CD4-positive, alpha-beta T cell (primary cell): ENCODE data around the gene GRIA3. TPM values are rescaled to one million over a fixed set of nuclear protein-coding genes. Genes with fewer than 3 reads are reported as not detected.

ENCODE experiments used
- ATAC-seq: fragments of 200-7000 bp; cut with Tn5 transposase; one replicate; pipeline ENCODE4 v1.10.0; 2022; ENCODE audit warnings: mild to moderate bottlenecking; ENCODE audit not compliant: poor library complexity
- CTCF ChIA-PET: fragments of 350-600 bp; sonication (Branson Sonifier 250); formaldehyde crosslinking; loops from one replicate; lab custom pipeline; 2021; ENCODE audit warnings: antibody characterized with exemption, inconsistent platforms; lab: Charles Lee
- POLR2A ChIA-PET: fragments of 350-600 bp; sonication (Branson Sonifier 250); formaldehyde crosslinking; loops from one replicate; lab custom pipeline; 2021; ENCODE audit warnings: antibody characterized with exemption, inconsistent platforms; lab: Charles Lee
- DNase-seq, 14 experiments: peaks; one replicate each; pipeline ENCODE4 v3.0.0-alpha.2; 2013 to 2020; ENCODE audit warnings: mixed read lengths in 2 of 14
- H3K27ac ChIP-seq, 2 donors: one replicate each; pipeline versions ENCODE4 v1.5.1 to v1.7.0; 2013; ENCODE audit warnings: low read length in 2 of 2, low read depth in 1 of 2, mild to moderate bottlenecking in 1 of 2
- H3K27me3 ChIP-seq, 2 experiments: 1 replicate in 1 of 2; 2 replicates in 1 of 2; pipeline versions ENCODE4 v1.6.1 to v1.7.0; 2013; ENCODE audit warnings: low read length in 2 of 2, control low read depth in 1 of 2, mild to moderate bottlenecking in 1 of 2, moderate library complexity in 1 of 2; ENCODE audit not compliant: insufficient read depth in 2 of 2, control insufficient read depth in 1 of 2
- H3K36me3 ChIP-seq: one replicate; pipeline ENCODE4 v1.6.1; 2013; ENCODE audit warnings: low read length, control low read depth; ENCODE audit not compliant: insufficient read depth
- H3K4me1 ChIP-seq: one replicate; pipeline ENCODE4 v1.6.1; 2013; ENCODE audit warnings: low read length, control low read depth; ENCODE audit not compliant: insufficient read depth
- H3K4me3 ChIP-seq: one replicate; pipeline ENCODE4 v1.5.1; 2013; ENCODE audit warnings: mild to moderate bottlenecking, low read length, moderate library complexity
- H3K9me3 ChIP-seq, 2 experiments: 1 replicate in 1 of 2; 2 replicates in 1 of 2; pipeline versions ENCODE4 v1.6.1 to v1.7.0; 2013; ENCODE audit warnings: low read length in 2 of 2, mild to moderate bottlenecking in 2 of 2, control low read depth in 1 of 2, moderate library complexity in 1 of 2; ENCODE audit not compliant: control insufficient read depth in 1 of 2, insufficient read depth in 1 of 2
- H3K27ac Mint-ChIP-seq: one replicate; pipeline ENCODE4 v1.8.0; 2020; ENCODE audit warnings: mixed read lengths
- H3K27me3 Mint-ChIP-seq: one replicate; pipeline ENCODE4 v1.8.0; 2021; ENCODE audit warnings: mixed read lengths
- H3K36me3 Mint-ChIP-seq: one replicate; pipeline ENCODE4 v1.8.0; 2021; ENCODE audit warnings: low read depth, mixed read lengths
- H3K4me1 Mint-ChIP-seq: one replicate; pipeline ENCODE4 v1.8.0; 2021; ENCODE audit warnings: low read depth, mixed read lengths
- H3K4me3 Mint-ChIP-seq: one replicate; pipeline ENCODE4 v1.8.0; 2020; ENCODE audit warnings: mild to moderate bottlenecking, mixed read lengths
- H3K9me3 Mint-ChIP-seq: one replicate; pipeline ENCODE4 v1.8.0; 2020; ENCODE audit warnings: mixed read lengths
- intact Hi-C, 2 experiments: fragments of 100-400 bp; cut with DNase I in 1 of 2; cut with micrococcal nuclease in 1 of 2; formaldehyde crosslinking; loops; one replicate each; pipeline versions ENCODE4 v1.15.1 to v1.9.0; 2023 to 2025; cut with DNase I, micrococcal nuclease
- total RNA-seq, 174 experiments: library from RNA in 2 of 174; stranded (reverse) in 2 of 174; gene quantifications; one replicate each; pipeline ENCODE4 v1.2.3 and lab custom pipeline; 2021 to 2026
- TF ChIP-seq, protein P1 (sequence below): fragments of 200-600 bp; IDR thresholded peaks from one replicate; pipeline ENCODE4 v1.8.0; 2022; ENCODE audit warnings: antibody characterized with exemption, mild to moderate bottlenecking

Gene GRIA3
- total RNA-seq, 2 experiments from 2014 or later, result not detected

DNA sequence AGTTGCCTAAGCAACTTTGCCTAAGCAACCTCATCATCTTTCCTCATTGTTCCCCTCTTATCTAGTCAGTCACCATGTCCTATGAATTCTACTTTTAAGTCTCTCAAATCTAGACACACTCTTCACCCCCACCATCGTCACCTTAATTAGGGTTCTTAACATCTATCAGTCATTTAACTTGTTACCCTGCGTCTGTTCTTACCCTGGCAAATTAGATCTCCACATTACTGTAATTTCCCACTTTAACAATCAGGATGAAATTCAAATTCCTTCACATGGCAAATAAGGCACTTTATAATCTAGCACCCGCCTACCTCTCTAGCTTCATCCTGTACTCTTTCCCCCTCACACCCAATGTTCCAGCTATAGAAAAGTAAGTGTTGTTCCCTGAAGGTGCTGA, 221.2 kb downstream of the GRIA3 start:
- TF ChIP-seq, protein P1, sequence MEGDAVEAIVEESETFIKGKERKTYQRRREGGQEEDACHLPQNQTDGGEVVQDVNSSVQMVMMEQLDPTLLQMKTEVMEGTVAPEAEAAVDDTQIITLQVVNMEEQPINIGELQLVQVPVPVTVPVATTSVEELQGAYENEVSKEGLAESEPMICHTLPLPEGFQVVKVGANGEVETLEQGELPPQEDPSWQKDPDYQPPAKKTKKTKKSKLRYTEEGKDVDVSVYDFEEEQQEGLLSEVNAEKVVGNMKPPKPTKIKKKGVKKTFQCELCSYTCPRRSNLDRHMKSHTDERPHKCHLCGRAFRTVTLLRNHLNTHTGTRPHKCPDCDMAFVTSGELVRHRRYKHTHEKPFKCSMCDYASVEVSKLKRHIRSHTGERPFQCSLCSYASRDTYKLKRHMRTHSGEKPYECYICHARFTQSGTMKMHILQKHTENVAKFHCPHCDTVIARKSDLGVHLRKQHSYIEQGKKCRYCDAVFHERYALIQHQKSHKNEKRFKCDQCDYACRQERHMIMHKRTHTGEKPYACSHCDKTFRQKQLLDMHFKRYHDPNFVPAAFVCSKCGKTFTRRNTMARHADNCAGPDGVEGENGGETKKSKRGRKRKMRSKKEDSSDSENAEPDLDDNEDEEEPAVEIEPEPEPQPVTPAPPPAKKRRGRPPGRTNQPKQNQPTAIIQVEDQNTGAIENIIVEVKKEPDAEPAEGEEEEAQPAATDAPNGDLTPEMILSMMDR, result no peak
- no peaks in the 10 kb centered on the region for H3K27me3 ChIP-seq
- no peak overlapping the region for H3K27ac ChIP-seq
- no peaks in the 10 kb centered on the region for H3K9me3 Mint-ChIP-seq
- no peak overlapping the region for H3K4me3 ChIP-seq
- H3K27ac Mint-ChIP-seq, result no peak overlapping the region
- ChIA-PET POLR2A (no interaction called here), CTCF (no interaction called here)
- no peak overlapping the region for H3K4me3 Mint-ChIP-seq
- no peak for ATAC-seq
- no peaks in the 10 kb centered on the region for H3K4me1 ChIP-seq
- H3K9me3 ChIP-seq, result no peaks in the 10 kb centered on the region
- intact Hi-C loops, result no loop called here
- H3K4me1 Mint-ChIP-seq, result no peaks in the 10 kb centered on the region
- H3K36me3 ChIP-seq, result no peaks in the 10 kb centered on the region
- DNase-seq, result no peak
- H3K27me3 Mint-ChIP-seq, result no peaks in the 10 kb centered on the region
- H3K36me3 Mint-ChIP-seq, result no peaks in the 10 kb centered on the region

DNA sequence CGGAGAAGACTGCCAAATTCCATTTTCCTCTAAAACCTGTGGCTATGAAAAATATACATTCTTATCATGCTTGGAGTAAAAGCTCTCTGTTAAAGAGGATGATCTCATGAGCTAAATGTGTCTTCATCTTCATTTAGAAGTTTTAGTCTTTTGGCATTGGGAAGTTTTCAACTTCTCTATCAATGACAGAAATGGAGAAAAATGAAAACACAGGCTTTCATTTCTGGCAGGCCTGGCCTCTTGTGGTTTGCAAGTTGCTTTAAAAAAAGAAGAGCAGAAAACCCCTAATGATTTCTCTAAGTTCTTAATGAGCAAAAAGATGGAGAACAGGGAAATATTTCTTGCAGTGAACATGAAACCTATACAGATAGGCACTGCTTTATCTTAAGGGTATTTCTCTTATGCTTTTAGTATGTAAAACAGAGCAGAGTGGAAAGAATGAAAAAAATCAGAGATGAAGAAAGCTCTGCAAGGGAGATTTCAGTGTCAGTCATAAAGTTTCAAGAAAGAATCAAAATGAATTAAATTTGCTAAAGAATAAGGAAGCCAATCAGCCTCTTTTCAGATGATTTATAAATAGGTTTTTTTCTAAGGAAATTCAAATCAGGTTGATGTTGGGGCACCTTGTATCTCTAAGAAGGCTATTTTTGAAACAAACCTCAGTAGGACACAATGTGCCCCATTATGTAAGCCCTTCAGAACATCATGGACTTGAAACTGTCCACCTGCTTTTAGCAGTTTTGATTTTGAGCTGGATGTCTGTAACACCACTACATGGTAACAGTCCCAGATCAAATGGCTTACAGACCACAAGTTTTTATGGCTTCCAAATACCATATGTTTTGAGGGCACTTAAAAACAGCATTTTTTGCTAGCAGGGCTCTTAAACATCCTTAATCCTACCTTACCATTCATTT, 225.0 kb downstream of the GRIA3 start:
- ChIA-PET POLR2A (no interaction called here), CTCF (no interaction called here)
- Histone ChIP-seq H3K27ac (no peak overlapping the region), H3K36me3 (no peaks in the 10 kb centered on the region), H3K4me1 (no peaks in the 10 kb centered on the region), H3K27me3 (no peaks in the 10 kb centered on the region), H3K4me3 (no peak overlapping the region), H3K9me3 (no peaks in the 10 kb centered on the region)
- Mint-ChIP-seq H3K4me1 (no peaks in the 10 kb centered on the region), H3K36me3 (no peaks in the 10 kb centered on the region), H3K9me3 (no peaks in the 10 kb centered on the region), H3K27me3 (no peaks in the 10 kb centered on the region), H3K4me3 (no peak overlapping the region), H3K27ac (no peak overlapping the region)
- intact Hi-C loops, result no loop called here
- DNase-seq (no peak), ATAC-seq (no peak)
- TF ChIP-seq, protein P1, result no peak

DNA sequence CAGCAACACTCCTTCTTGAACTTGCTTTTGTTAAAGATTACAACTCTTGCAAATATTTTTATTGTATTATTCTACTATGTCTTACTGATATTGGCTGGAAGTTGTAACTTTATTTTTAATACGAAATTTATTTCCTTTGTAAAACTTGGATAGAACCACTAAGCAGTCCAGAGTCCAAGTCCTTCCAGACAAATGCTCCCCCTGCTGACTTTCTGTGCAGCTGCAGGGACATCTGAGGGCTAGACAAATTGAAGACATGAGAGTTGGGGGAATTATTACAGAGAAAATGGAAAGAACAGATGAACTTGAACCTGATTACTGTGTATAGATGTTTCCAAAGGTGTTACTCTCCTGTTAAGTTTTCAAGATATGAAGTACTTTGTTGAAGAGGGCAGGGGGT, 238.8 kb downstream of the GRIA3 start:
- Mint-ChIP-seq H3K27me3 (no peaks in the 10 kb centered on the region), H3K27ac (no peak overlapping the region)

More for the DNA sequence above, 238.8 kb downstream of the GRIA3 start:
- no peaks in the 10 kb centered on the region for H3K36me3 Mint-ChIP-seq
- no peak for ATAC-seq
- no peaks in the 10 kb centered on the region for H3K9me3 Mint-ChIP-seq
- TF ChIP-seq, protein P1, result no peak
- no peaks in the 10 kb centered on the region for H3K9me3 ChIP-seq
- no peaks in the 10 kb centered on the region for H3K4me1 ChIP-seq
- intact Hi-C loops, result no loop called here
- no peak overlapping the region for H3K27ac ChIP-seq
- peak in 2 of 14 experiments; percentile 0 to 4 for DNase-seq
- H3K4me1 Mint-ChIP-seq, result no peaks in the 10 kb centered on the region
- no peak overlapping the region for H3K4me3 Mint-ChIP-seq
- no peaks in the 10 kb centered on the region for H3K36me3 ChIP-seq
- ChIA-PET CTCF (no interaction called here), POLR2A (no interaction called here)
- no peaks in the 10 kb centered on the region for H3K27me3 ChIP-seq
- H3K4me3 ChIP-seq, result no peak overlapping the region
